Measurements from ENCODE around the gene MYCN.

MYCN gene

DNA sequence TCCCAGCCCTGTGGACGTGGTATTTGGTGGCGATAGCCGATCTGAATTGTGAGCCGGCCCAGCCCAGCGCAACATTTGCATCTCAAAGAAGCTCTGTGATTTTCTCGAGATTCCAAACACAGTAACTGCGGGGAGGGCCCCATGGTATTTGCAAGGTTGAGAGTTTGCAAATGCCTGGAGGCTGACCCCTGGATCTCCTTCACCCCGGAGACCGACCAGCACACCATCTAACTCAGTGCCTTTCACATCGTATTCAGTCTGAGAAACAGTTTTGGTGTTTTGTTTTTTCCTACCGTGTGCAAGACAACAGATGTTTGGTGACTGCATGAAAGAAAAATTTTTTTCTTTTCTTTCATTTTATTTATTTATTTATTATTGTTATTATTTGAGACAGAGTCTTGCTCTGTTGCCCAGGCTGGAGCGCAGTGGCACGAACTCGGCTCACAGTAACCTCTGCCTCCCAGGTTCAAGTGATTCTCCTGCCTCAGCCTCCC is 40.3 kb downstream of the MYCN start:
- DNase-seq: no peak

GRCh38 chr2:15981646-15982045 is 41.3 kb downstream of the MYCN start:
- DNase-seq: no peak

- DNase-seq: no peak
These were observed 42.1 kb downstream of the MYCN start for GRCh38 chr2:15982285-15983044.

DNA sequence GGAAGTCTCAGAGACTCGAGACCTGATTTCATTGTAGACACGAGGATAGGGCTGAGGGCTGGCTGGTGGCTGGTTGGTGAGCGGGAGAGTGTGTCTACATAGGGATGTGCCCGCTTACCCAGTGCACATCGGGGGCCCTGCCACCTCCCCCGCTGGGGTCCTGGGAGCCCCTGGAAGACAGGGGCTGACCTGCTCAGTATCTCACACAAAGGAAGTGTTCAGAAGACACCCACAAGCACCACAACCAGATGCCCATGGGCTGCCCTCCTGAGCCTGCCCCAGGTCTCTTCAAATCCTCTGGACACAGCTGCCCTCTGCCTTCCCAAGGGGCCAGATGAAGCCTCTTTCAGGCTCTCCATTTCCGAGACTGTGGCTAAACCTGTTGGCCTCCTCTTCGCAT is 43.1 kb downstream of the MYCN start:
- no peak for DNase-seq

- DNase-seq: peak; percentile 43
These were observed 44.3 kb downstream of the MYCN start for GRCh38 chr2:15984368-15985255.

- no peak for DNase-seq
These were observed 45.2 kb downstream of the MYCN start for GRCh38 chr2:15985531-15985930.

DNA sequence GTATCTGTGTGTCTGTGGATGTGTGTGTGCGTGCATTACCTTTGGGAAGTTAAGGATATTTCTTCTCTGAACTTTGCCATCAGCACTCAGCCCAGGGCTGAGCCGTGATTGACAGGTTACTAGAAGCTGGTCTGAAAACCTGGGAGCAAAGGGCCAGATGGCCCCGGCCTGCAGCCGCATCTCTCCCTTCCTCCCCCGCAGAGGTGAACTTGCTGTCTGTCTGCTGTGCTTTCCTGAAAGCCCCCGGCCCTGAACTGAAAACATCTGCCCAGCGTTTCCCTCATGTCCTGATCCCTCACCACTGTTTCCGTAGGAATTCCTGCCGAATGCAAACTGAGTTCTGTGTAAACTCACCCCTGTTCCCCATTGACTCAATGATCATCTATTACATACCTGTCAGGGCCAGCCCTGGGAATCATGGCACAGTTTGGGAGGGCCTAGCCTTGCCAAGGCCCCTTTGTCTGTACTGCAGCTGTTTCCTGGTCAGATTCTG is 45.8 kb downstream of the MYCN start:
- DNase-seq: no peak

DNA sequence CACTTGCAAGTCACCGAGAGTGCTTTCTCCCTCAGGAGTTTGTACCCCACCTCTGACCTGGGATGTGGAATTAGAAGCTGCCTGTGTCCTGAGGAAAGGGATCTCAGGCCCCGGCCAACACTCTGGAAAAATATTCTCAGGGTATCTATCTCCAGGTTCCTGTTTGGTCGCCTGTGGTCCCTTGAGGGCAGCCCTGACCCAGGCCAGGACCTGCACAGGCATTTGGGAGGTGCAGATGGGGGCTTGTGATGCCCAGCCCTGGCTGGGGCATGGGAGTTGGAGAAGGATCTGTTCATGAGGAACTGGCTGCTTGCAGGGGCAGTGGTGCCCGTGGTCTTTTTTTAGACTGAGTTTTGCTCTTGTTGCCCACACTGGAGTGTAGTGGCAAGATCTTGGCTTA is 46.3 kb downstream of the MYCN start:
- DNase-seq: no peak

DNA sequence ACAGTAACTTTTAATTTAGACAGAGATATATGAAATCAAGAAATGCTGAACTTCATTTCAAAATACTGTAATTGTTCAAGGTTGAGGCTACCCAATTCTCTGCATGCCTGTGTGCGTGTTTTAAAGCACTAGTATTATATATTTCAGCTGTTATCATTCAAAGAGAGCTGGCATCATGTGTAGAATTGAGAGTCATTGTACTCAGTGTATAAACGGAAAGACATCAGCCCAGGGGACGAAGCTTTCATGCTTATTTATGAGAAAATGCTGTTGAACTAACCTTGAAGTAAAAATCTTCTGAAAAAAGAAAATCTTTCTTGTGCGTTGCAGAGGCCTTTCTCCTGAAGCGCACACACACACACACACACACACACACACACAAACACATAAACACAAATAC is 48.4 kb downstream of the MYCN start:
- DNase-seq: no peak

DNA sequence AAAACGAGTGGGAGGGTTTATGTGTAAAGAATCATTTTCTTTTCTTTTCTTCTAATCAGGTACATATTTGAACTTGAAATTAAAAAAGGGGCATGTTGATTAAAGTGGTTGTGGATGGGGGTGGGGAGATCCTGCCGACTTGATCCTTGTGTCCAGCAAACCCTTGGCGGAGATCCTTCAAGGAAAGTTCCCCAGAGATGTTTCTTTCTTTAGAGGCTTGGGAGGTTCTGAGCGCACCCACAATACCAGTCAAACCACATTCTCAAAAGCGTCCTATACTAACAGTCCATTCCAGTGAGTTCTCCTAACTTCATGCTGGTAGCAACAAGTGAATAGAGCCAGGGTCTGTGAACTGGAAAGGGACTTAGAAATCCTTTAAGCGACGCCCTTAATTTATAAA is 49.2 kb downstream of the MYCN start:
- no peak for DNase-seq

- DNase-seq: no peak
These were observed 50.1 kb downstream of the MYCN start for GRCh38 chr2:15990151-15991101.

DNA sequence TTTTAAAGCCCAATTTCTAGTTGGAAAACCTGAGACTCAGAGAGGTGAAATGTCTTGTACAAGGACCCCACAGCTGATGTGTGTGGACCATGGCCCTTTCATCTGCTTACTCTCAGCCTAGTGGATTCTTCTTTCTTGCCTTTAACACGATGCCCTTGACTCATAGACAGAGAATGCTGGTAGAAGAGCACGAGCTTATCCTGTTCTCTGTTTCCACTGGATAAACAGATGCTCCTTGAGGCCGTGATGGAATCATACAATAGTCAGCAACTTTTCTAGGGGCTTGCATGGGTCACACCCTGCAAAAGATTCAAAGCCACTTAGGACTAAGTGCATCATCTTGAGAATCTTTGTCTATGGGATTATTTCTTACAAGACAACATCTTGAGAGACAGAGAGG is 50.9 kb downstream of the MYCN start:
- DNase-seq: no peak

GRCh38 chr2:15992457-15993231 is 52.3 kb downstream of the MYCN start:
- no peak for DNase-seq

- DNase-seq: no peak
These were observed 52.9 kb downstream of the MYCN start for GRCh38 chr2:15993232-15993610.

- DNase-seq: no peak
These were observed 53.3 kb downstream of the MYCN start for GRCh38 chr2:15993666-15994065.

DNA sequence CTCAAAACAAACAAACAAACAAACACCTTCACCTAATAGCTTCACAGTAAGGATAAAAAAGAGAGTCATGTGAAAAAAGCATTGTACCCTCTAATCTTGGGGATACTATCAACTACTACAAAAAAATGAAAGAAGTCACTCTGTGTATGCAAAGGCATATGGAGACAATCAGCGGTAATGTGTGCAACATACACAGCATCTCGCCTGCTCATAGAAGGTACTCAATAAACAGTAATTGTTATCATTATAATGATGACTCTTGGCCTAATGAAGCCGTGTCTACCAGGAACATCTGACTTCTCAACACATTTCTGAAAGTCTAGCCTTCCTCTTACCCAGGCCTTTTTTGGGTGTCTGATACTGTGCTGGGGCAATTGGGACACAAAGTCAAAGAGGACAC is 55.3 kb downstream of the MYCN start:
- DNase-seq: no peak
